ENCODE results near the gene RASGRP1.

Gene RASGRP1

GRCh38 chr15:38535491-38536200, 29.0 kb downstream of the RASGRP1 start:
- no peak for DNase-seq

- DNase-seq = no peak
These were observed 29.9 kb downstream of the RASGRP1 start for GRCh38 chr15:38534691-38535090.

- no peak for DNase-seq
These were observed 30.7 kb downstream of the RASGRP1 start for GRCh38 chr15:38533926-38534325.

- no peak for DNase-seq
These were observed 31.1 kb downstream of the RASGRP1 start for GRCh38 chr15:38533416-38533915.

- DNase-seq = no peak
These were observed 31.9 kb downstream of the RASGRP1 start for GRCh38 chr15:38532728-38533127.

- no peak for DNase-seq
These were observed 33.1 kb downstream of the RASGRP1 start for GRCh38 chr15:38531509-38531908.

- DNase-seq = peak; percentile 33
These were observed 34.5 kb downstream of the RASGRP1 start for GRCh38 chr15:38530113-38530512.

GRCh38 chr15:38528294-38528693, 36.3 kb downstream of the RASGRP1 start:
- DNase-seq = no peak

GRCh38 chr15:38526158-38526557, 38.5 kb downstream of the RASGRP1 start:
- DNase-seq = no peak

GRCh38 chr15:38525489-38525888, 39.1 kb downstream of the RASGRP1 start:
- no peak for DNase-seq

GRCh38 chr15:38524156-38524555, 40.5 kb downstream of the RASGRP1 start:
- no peak for DNase-seq

- DNase-seq = no peak
These were observed 41.7 kb downstream of the RASGRP1 start for GRCh38 chr15:38522922-38523321.

GRCh38 chr15:38521316-38521715, 43.3 kb downstream of the RASGRP1 start:
- DNase-seq = no peak

- DNase-seq = no peak
These were observed 44.6 kb downstream of the RASGRP1 start for GRCh38 chr15:38520035-38520434.

- no peak for DNase-seq
These were observed 46.5 kb downstream of the RASGRP1 start for GRCh38 chr15:38518084-38518483.

GRCh38 chr15:38517312-38517975, 47.2 kb downstream of the RASGRP1 start:
- no peak for DNase-seq

GRCh38 chr15:38516626-38517025, 48.0 kb downstream of the RASGRP1 start:
- DNase-seq = no peak

- DNase-seq = no peak
These were observed 50.0 kb downstream of the RASGRP1 start for GRCh38 chr15:38514601-38515000.

GRCh38 chr15:38512901-38513300, 51.7 kb downstream of the RASGRP1 start:
- DNase-seq = no peak

- no peak for DNase-seq
These were observed 55.5 kb downstream of the RASGRP1 start for GRCh38 chr15:38509152-38509551.

GRCh38 chr15:38508647-38509046, 56.0 kb downstream of the RASGRP1 start:
- DNase-seq = no peak

GRCh38 chr15:38507570-38507969, 57.0 kb downstream of the RASGRP1 start:
- no peak for DNase-seq

- no peak for DNase-seq
These were observed 57.6 kb downstream of the RASGRP1 start for GRCh38 chr15:38506997-38507396.

- no peak for DNase-seq
These were observed 59.7 kb downstream of the RASGRP1 start for GRCh38 chr15:38504680-38505467.

Data from stimulated activated CD4-positive, alpha-beta T cell treated with anti-CD3 and anti-CD28 coated beads, Interleukin-15, amount 100 ng/mL, for 24 hours (primary cell).